D721Med (cell line): ENCODE measurements around the gene CC2D1A.
"Not testable (repeated sequence)": the region's sequence is repeated elsewhere in the genome, so short reads cannot be mapped to it uniquely, and the experiment has no call there.

Source experiments
- DNase-seq: peaks from one replicate; pipeline ENCODE4 v3.0.0; 2011; ENCODE audit warnings: low spot score; ENCODE audit not compliant: insufficient read length
- FAIRE-seq: peaks from 2 replicates; lab custom pipeline; 2011; peaks lifted over from hg19 to GRCh38; lab: Jason Lieb, UNC
- TF ChIP-seq, protein P1 (sequence below): IDR thresholded peaks from 2 replicates; pipeline ENCODE4 v1.5.1; 2012; ENCODE audit warnings: mild to moderate bottlenecking, control low read depth; ENCODE audit not compliant: insufficient read depth; ENCODE audit errors: missing control alignments

Gene CC2D1A

DNA sequence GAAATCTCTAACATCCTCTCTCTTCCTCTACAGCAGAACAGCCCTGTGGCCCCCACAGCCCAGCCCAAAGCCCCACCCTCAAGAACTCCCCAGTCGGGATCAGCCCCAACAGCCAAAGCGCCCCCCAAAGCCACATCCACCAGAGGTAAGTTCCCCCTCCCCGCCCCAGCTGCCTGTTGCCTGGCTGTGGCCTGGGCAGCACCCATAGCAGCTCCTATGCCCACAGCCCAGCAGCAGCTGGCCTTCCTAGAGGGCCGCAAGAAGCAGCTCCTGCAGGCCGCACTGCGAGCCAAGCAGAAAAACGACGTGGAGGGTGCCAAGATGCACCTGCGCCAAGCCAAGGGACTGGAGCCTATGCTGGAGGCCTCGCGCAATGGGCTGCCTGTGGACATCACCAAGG lies 14.5 kb downstream of the CC2D1A start:
- no peak for FAIRE-seq
- no peak for DNase-seq
- TF ChIP-seq, protein P1, sequence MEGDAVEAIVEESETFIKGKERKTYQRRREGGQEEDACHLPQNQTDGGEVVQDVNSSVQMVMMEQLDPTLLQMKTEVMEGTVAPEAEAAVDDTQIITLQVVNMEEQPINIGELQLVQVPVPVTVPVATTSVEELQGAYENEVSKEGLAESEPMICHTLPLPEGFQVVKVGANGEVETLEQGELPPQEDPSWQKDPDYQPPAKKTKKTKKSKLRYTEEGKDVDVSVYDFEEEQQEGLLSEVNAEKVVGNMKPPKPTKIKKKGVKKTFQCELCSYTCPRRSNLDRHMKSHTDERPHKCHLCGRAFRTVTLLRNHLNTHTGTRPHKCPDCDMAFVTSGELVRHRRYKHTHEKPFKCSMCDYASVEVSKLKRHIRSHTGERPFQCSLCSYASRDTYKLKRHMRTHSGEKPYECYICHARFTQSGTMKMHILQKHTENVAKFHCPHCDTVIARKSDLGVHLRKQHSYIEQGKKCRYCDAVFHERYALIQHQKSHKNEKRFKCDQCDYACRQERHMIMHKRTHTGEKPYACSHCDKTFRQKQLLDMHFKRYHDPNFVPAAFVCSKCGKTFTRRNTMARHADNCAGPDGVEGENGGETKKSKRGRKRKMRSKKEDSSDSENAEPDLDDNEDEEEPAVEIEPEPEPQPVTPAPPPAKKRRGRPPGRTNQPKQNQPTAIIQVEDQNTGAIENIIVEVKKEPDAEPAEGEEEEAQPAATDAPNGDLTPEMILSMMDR: no peak

DNA sequence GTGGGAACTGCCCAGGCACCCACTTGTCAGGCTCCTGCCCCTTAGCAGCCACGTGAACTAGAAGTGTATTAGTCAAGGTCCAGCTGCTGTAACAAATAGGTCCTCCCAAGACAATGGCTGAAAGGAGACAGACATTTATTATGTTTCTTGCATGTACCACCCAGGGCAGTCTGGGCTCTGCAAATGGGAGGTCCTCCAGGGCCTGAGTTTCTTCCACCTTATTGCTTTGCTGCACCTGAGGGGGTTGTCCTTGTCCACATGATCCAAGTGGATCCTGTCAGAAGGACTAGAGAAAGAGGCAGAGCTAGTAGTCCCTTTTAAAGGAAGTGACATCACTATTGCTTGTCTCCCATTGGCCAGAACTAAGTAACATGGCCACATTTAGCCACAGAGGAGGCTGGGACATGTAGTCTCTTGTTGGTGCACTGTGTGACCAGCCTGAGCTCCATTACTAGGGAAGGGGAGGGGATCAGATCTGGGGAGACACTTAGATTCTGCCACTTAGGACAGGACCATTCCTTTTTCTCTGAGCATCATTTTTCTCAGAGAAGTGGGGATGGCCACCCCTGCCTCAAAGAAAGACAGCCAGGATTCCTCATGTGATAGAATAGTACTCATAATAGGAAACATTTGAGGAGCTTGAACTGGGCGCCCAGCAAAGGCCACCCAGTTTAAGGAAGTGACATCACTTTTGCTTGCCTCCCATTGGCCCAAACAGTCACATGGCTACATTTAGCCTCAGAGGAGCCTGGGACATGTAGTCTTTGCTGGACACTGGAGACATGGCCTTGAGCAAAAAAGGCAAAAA lies 15.1 kb downstream of the CC2D1A start:
- DNase-seq (no peak), FAIRE-seq (no peak)
- TF ChIP-seq, protein P1: no peak

DNA sequence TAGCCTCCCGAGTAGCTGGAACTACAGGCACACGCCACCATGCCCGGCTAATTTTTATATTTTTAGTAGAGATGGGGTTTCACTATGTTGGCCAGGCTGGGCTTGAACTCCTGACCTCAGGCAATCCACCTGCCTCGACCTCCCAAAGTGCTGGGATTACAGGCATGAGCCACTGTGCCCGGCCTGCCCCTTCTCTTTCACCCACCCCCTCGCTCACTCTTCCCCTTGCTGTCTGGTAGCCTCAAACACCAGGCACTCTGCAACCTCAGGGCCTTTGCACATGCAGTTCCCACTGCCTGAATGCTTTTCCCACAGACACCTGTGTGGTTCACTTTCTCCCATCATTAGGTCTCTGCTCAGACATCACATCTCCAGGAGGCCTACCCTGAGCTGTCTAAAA lies 16.1 kb downstream of the CC2D1A start:
- FAIRE-seq, DNase-seq: not testable (repeated sequence)

DNA sequence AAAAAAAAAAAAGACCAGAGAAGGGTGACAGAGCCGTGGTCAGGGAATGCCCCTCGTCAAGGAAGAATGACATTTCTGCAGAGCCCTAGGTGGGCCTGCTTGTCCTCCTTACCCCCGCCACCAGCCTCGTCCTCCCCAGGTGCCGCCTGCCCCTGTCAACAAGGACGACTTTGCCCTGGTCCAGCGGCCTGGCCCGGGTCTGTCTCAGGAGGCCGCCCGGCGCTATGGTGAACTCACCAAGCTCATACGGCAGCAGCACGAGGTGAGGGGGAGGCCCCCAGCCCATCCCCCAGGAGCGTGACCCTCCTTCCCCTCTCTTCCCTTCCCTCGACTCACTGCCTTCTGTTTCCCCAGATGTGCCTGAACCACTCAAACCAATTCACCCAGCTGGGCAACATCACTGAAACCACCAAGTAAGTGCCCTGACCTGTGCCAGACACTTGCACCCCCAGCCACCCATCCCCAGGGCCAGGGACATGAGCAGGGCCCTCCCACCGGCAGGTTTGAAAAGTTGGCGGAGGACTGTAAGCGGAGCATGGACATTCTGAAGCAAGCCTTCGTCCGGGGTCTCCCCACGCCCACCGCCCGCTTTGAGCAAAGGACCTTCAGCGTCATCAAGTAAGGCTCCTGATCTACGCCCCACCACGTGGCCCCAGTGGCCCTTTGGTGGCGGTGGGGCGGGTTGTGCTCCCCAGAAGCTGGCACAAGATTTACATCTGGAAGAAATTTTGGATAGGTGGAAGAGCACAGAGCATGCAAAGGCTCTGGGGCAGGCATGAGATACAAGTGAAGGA lies 17.4 kb downstream of the CC2D1A start:
- DNase-seq (no peak), FAIRE-seq (no peak)
- TF ChIP-seq, protein P1: no peak

DNA sequence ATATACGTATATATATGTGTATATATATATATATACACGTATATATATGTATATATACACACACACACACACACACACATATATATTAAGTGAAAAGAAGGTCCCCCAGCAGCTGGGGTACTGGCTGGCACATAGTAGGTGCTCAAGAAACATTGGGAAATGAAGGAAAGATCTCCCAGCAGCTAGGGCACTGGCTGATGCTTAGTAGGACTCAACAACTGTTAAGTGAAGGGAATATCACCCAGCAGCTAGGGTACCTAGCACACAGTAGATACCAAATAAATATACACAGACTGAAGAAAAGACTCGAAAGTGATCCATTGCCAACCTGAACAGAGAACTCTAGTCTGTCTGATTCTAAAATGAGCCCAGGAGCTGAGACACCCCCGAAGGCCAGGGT lies 20.0 kb downstream of the CC2D1A start:
- TF ChIP-seq, protein P1: no peak
- no peak for DNase-seq
- FAIRE-seq: no peak

DNA sequence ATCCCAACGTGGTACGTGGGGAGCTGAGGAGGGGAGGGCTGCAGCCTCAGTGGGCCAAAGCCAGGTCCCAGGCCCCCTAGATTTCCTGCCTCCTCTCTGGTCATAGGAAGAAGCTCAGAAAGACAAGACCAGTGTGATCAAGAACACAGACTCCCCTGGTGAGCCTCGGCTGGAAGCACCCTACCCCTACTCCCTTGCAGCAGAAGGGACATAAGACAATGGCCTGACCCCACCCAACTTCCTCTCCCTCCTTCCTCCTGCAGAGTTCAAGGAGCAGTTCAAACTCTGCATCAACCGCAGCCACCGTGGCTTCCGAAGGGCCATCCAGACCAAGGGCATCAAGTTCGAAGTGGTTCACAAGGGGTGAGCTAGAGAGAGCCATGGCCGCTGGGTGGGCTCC lies 20.7 kb downstream of the CC2D1A start:
- TF ChIP-seq, protein P1: no peak
- FAIRE-seq (no peak), DNase-seq (no peak)

DNA sequence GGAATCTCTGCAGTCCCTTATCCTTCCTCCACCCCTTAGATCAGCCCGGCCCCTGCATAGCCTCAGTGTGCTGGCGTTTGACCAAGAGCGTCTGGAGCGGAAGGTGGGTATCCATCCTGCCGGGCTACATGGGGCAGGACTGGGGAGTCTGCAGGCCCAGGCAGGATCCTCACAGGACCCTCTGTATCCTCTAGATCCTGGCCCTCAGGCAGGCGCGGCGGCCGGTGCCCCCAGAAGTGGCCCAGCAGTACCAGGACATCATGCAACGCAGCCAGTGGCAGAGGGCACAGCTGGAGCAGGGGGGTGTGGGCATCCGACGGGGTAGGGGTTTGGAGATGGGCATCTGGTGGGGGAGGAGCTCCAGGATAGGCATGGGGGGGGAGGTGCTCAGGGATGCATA lies 23.3 kb downstream of the CC2D1A start:
- DNase-seq (no peak), FAIRE-seq (no peak)
- TF ChIP-seq, protein P1: no peak
